A172 (cell line): ENCODE results near the gene RBP4. TPM values are rescaled to one million over a fixed set of nuclear protein-coding genes. Genes with fewer than 3 reads are reported as not detected.

Source experiments
- DNase-seq: peaks from one replicate; pipeline ENCODE4 v3.0.0-alpha.2; 2015; ENCODE audit warnings: low spot score
- total RNA-seq: library from RNA; depleted of rRNA; stranded (reverse); fragments of >200 nt; shearing (Covaris generic); gene quantifications from 2 replicates; pipeline ENCODE4 v1.2.3, GENCODE V29; 2014

The RBP4 gene
- total RNA-seq, 1 experiment from 2014 or later = not detected

DNA sequence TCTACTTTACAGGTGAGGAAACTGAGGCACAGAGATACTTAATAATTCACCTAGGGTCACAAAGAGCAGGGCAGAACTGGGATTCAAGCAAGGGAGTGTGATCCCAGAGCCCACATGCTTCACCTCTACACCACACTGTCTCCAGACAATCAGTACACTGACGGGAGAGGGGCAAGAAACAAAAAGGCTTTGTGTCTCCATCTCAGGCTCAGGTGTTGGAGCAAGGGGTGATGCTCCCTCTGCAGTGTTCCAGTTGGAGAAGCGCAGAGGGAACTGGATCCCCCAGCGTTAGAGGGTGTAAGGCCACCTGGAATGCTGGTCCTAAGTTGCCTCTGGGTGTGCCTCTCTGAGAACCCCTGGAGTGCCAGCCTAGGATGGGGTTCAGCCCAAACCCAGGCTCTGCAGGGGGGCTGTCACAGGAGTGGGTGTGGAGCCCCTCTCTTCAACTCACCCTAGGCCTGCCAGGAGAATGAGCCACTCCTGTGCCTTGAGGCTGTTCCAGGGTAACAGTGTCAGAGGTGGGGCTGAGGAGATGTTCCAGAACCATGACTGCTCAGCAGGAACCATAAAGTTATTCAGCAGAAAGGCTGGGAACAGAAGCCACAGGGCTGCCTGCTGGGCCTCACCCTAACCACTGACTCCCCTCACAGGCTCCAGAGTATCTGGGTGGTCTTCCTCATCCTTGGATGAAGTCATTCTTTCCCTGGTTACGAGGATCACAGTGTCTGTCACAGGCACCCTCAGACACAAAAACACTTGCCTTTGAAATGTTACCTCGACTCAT is 5.5 kb downstream of the RBP4 start:
- DNase-seq = no peak

DNA sequence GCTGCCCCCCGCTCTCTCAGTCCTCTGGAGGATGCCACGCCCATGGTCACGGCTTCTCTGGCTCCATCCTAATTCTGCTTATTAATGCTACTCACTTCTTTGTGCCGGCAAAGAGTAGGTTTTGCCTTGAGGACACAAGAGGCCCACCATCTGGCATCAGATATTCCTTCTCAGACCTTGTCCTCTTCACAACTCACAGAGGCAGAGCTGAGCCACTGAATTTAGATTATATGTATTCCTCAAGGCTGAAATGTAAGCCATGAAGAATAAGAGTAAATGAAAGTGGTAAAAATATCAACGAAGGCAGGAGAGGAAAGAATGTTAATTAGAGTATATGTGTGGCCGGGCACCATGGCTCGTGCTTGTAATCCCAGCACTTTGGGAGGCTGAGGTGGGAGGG is 6.5 kb downstream of the RBP4 start:
- DNase-seq = no peak

DNA sequence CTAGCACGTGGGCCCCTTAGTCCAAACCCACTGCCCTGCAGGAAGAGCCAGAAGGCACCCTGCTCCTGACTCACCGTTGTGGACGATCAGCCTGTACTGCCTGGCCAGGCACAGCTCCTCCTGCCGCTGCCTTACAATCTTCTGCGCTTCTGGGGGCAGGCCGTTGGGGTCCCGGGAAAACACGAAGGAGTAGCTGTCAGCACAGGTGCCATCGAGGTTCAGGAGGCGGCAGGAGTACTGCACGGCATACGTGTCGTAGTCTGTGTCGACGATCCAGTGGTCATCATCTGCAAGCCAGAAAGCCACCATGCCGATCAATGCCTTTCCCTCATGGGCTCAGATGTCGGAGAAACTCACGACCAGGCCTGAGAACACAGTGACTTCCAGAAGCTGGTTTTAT is 7.3 kb downstream of the RBP4 start:
- no peak for DNase-seq

- no peak for DNase-seq
Measured at GRCh38 chr10:93593254-93593653, 7.8 kb downstream of the RBP4 start.

GRCh38 chr10:93591065-93591808 is 9.8 kb downstream of the RBP4 start:
- DNase-seq = no peak

DNA sequence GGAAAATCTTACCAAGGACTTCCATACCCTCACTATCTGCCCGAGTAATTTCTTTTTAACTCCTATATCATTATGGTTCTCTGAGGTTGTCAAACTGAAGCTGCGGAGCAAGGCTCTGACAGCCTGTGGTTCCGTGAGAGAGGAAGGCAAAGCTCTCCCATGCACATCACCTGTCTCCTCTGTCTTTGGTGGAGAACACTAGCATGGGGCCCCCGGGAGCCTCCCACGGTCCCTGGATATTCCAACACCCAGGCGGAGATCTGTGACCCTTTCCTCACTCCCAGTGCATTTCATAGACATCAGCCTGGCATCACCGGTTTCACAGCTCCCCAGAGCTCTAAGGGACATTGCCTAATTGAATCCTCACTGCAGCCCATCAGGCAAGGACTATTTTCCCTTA is 10.4 kb downstream of the RBP4 start:
- DNase-seq = no peak

DNA sequence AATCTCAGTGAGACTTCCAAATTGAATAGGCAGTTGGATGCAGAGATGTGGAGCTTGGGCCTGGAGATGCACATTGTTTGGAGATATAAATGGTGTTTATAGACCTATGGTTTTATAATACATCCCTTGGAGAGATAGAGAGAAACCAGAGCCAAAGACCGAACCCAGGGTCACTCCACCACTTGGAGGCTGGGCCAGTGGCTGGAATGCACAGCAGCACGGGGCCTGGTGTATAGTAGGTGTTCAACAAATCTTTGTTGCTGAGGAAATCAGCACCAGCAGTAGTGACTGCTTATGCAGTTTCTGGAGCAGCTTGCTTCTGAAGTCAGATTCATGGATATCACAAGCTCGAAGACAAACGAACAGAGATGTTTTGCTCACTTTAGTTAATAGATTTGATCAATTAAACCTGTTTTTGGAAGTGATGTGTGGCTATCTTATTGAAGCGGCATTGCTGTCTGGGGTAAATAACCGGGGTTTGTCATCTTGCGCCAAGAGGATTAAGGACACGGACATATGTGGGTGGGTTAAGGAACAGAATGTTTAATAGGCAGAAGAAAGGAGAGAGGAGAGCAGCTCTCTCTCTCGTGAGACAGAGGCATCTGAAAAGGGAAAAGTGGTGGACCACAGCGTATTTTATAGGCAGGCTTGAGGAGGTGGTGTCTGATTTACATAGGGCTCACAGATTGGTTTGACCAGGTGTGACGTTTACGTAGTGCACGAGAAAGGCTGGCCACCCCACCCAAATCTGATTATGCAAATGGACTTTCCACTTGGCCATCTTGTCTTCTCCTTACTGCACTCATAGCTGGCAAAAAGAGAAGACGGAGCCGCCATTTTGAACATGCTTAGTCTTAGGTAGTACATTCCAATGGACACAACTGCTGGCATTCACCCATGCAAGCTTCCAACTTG is 11.1 kb downstream of the RBP4 start:
- DNase-seq = no peak

DNA sequence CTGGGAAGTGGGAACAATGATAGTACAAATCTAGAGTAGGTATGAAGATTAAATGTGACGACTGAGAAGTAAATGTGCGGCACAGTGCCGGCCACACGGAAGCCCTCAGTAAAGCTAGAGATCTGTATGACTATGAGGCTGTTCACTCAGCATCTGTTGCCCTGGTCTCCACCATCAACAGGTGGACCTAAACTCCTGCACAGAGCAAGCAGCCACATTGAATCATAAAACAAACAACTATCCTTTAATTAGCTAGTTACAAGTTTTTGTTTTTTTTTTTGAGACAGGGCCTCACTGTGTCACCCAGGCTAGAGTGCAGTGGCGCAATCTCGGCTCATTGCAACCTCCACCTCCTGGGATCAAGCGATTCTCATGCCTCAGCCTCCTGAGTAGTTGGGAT is 16.6 kb downstream of the RBP4 start:
- DNase-seq = no peak

- no peak for DNase-seq
Measured at GRCh38 chr10:93580828-93581227, 20.2 kb downstream of the RBP4 start.

DNA sequence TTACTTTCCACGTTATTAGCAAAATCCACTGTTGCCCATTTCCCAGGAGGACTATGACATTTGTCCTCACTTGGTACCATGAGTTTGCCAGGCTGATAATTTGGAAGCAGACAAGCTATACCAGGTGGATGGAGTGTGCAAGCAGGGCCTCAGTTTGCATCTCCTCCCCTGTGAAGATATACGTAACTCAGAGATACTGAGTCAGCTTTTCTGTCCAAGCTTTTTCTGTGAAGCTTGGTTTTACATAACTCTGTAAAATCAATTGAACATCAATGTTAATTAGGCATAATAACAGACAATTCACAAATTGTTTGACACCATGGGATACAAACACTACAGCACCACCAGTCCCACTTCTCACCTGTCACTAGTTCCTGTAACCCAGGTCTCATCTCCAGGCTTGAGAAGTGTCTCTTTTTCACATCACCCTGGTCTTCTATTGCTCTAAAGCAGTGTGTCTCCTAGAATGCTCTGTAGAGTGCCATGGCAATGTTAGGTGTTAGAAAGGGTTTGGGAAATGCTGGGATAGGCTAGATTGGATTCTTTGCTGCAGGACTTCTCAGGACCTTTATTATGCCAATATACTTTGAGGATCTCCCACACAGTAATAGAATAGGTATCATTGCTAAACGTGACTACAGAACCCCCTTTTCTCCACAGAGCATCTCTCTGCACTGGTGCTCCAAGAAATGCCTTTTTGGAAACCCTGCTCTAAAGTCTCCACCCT is 20.9 kb downstream of the RBP4 start:
- no peak for DNase-seq

GRCh38 chr10:93579089-93579488 is 21.9 kb downstream of the RBP4 start:
- DNase-seq = peak; percentile 35

DNA sequence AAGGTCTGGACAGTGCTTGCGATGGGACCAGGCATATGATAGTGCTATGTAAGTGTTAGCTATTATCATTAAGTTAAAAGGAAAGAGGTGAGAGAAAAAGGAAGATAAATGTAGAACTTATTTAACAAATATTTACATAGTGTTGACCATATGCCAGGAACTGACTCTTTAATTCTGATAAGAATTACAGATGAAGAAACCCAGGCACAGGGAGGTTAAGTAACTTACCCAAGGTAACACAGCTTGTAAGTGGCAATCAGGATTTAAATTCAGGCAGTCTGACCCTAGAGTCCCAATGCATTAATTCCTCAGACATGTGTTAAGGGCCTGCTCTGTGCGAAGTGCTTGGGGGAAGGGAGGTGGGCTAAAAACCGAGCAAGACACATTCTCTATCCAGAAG is 23.5 kb downstream of the RBP4 start:
- no peak for DNase-seq

DNA sequence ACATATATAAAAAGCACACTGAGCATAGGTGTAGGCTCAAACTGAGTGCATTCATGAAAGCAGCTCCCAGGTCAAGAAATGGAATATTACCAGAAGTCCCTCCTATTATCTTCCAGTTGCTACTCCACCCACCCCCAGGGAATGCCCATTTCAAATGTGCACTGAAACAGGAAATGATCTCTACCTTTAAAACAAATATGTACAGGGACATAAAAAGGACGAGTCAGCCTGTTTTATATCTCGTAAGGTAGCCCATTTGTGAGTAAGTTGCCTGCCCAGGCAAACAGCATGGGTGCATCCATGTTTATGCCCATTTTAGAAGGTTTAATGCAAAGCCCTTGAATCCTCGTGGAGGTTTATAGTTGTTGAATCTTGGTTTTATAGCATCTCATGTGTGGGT is 24.1 kb downstream of the RBP4 start:
- no peak for DNase-seq

DNA sequence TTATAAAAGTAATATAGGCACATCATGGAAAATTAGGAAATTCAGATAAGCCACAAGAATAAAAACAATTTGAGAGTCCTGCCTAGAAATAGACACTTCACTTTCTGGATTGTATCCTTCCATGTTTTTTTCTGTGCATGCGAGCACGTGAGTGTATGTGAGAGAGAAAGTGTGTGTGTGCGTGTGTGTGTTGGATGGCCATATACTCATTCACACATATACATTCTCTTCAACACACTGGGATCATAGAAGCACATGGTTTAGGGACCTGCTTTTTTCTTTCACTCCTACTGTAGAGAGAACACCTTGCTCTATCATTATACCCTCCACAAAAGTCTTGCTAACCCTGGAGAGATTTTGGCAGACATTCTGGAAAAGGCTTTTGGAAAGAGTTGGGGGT is 27.1 kb downstream of the RBP4 start:
- DNase-seq = no peak

GRCh38 chr10:93573051-93573909 is 27.8 kb downstream of the RBP4 start:
- DNase-seq = peak; percentile 45

GRCh38 chr10:93572606-93573005 is 28.4 kb downstream of the RBP4 start:
- no peak for DNase-seq

GRCh38 chr10:93570383-93570782 is 30.7 kb downstream of the RBP4 start:
- DNase-seq = no peak

- DNase-seq = no peak
Measured at GRCh38 chr10:93568105-93568390, 33.0 kb downstream of the RBP4 start.

- no peak for DNase-seq
Measured at GRCh38 chr10:93567277-93568104, 33.5 kb downstream of the RBP4 start.
